Measurements from ENCODE around the gene HMX3.
"Not testable (repeated sequence)": the region's sequence is repeated elsewhere in the genome, so short reads cannot be mapped to it uniquely, and the experiment has no call there.

The HMX3 gene

DNA sequence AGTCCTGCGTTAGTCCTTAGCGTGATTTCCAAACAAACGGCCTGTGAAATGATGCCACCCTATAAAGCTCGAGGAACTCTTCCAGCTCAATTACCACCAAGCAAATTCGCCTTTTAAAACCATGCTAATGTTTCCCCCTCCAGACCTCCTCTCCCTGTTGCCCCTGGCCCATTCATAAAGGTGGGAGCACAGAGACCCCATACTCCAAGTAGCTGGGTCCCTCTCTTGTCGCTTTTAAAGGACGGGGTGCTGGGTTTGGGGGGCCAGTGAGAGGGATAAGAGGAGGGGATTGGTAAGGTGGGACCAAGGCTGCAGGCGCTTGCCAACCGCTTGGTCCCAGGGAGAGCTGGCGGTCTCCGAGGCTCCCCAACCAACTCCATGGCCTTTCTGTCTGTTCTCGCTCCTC, 13.4 kb downstream of the HMX3 start:
- DNase-seq = no peak

DNA sequence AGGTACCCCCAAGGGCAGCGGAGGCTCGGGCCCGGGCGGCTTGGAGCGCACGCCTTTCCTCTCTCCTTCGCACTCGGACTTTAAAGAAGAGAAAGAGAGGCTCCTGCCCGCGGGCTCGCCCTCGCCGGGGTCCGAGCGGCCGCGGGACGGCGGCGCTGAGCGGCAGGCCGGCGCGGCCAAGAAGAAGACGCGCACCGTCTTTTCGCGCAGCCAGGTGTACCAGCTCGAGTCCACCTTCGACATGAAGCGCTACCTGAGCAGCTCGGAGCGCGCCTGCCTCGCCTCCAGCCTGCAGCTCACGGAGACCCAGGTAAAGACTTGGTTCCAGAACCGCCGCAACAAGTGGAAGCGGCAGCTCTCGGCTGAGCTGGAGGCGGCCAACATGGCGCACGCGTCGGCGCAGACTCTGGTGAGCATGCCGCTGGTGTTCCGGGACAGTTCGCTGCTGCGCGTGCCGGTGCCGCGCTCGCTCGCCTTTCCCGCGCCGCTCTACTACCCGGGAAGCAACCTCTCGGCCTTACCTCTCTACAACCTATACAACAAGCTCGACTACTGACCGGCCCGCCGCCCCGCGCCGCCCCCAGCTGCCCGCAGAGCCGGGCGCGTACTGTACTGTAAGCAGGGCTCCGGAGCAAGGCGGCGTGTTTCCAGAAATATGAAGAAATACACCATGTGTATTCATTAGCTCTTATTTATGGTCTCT, 13.9 kb downstream of the HMX3 start:
- DNase-seq = peak; percentile 69

- DNase-seq = peak; percentile 54
Observed at GRCh38 chr10:123150271-123150985, 14.7 kb downstream of the HMX3 start.

DNA sequence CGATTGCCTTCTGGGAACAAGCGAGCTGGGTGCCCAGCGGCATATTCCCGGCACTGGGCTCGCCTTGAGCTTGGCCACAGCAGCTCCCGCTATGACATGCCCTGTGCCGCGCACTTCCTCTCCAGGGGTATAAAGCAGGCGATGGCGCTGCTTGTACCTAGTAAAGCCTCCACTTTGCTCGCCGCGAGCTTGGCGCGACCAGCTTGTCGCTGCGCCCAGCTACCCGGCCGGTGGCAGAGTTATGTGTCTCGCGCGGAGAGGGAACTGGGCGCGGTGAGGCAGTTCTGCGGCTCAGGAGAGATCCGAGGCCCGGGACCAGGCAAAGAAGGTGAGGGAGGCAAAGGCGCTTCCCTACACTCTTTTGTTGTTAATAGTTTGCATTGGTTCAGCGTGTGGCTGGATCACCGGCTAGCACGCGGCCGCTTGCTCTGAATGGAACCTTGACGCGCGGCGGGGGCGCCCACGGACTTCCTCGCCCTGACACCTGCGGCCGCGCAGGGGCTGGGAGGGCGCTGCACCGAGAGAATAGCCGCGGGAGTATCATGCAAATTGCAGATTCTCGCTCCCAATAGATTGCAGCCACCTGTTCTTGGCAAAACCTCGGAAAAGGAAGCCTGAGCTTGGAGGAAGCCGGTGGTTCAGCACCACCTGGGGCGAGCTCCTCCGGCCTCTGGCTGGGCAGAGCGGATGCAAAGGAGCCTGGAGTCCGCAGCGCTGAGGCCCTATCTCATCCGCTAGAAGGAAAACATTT, 15.4 kb downstream of the HMX3 start:
- DNase-seq = peak; percentile 56

- no peak for DNase-seq
Observed at GRCh38 chr10:123151737-123152135, 16.0 kb downstream of the HMX3 start.

DNA sequence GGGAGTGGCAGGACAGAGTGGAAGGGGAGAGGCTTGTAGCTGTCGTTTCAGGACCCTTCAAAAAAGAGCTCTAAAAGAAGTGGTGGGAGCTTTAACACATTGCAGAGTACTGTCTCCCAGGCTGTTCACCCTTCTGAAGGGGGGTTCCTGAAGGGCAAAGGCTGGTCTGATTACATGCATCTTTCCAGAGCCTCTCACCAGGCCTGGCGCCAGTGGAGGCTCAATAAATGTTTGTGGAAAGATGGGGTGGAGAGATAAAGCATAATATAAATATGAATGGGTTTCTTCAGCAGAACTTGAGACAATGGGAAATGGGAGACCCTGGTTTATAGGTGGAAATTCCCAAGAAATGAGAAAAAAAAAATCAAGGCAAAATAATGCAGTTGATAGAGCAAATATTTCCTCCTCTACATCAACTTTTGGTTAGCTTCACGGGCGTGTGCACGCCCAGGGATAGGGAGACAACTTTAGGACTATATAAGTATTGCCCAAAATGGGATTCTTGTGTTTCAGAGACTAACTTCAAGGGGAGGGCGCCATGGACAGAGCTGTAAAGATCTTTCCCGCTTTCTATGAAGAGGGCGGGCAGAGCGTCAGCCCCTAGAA, 17.8 kb downstream of the HMX3 start:
- no peak for DNase-seq

GRCh38 chr10:123154092-123154710, 18.4 kb downstream of the HMX3 start, which contains the start of gene BUB3:
BUB3 (plus strand) TSS chr10:123154402; CDS start chr10:123154918, 516 bp downstream.
- peak; percentile 96 for DNase-seq

DNA sequence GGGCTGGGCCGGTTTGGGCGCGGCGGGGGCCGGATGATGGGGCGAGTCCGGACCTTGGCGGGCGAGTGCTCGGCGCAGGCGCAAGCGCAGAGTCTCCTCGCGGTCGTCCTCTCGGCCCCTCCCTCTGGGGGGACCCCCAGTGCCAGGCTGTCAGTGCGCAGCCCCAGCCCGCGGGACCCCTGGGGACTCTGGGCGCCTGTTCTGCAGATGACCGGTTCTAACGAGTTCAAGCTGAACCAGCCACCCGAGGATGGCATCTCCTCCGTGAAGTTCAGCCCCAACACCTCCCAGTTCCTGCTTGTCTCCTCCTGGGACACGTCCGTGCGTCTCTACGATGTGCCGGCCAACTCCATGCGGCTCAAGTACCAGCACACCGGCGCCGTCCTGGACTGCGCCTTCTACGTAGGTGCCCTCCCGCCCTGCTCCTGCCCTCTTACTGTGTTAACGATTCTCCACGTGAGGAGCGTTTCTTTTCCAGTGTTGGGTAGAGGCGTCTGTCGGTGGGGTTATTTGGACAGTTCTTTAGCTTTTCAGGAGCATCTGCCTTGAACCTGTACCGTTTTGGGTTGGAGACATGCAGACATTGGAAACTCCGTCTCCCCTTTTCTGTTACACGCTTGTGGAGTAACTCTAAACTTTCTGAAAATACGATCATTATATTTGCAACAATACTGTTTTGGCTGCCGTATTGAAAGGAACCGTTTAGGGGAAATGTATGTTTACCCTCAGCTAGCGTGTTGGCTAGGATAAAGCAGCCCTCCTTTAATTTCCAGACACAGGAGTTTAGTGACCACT, 19.1 kb downstream of the HMX3 start:
- peak; percentile 59 for DNase-seq

DNA sequence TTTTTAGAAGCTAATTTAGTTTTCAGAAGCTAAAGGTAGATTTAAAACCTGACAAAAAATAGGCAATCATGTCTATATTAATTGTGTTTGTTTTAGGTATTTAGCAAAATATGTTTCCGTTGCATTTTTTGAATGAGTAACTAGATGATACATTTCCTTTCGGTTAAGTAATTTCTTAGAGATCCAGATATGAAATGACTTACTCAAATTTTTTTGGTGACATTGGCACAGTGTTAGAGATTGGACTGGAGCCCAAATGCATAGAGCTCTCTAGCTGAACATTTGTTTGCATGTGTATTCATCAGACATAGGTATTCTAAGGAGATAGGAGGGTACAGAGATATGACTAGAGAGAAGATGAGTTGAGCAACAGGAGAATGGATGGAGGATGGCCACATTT, 20.3 kb downstream of the HMX3 start:
- no peak for DNase-seq

DNA sequence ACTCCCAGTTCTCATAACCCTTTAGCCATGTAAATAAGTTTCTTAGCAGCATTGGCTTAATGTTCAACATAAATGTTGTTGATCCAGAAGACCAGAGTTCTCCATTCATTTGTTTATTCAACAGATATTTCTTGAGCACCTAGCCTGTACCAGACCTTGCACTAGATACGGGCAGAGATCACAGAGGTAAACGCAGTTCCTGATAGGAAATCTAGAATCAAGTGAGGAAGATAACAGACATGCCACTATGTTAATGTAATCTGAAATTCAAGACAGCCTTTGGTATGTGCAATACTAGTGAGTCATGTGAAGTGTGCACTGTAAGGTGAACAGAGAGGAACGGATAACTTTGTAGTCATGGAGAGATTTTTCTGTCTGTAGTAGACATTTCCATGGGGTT, 21.4 kb downstream of the HMX3 start:
- DNase-seq = no peak

GRCh38 chr10:123158682-123159081, 22.9 kb downstream of the HMX3 start:
- no peak for DNase-seq

DNA sequence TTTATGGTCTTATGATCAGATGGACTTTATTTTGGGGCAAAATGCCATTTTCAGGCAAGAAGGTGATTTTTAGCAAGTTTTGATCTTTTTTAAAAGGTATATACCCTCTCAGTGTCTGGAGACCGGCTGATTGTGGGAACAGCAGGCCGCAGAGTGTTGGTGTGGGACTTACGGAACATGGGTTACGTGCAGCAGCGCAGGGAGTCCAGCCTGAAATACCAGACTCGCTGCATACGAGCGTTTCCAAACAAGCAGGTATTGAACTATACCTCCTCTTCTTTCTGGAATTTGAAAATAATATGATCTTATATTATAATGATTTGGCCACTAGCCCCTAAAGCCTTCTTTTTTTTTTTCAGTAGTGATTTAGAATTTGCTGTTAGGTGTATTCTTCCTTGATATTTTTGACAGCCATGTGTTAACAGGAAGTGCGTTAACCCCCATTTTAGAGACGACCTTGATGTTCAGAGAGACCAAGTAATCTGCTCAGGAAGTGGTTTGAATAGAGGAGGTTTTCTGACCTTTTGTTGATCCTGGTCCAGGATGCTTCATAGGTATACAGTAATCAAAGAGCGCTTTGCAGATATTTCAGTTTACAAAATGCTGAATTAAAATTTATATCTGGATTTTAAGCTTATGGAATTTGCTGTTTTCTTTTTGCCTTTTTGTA, 24.7 kb downstream of the HMX3 start:
- no peak for DNase-seq

DNA sequence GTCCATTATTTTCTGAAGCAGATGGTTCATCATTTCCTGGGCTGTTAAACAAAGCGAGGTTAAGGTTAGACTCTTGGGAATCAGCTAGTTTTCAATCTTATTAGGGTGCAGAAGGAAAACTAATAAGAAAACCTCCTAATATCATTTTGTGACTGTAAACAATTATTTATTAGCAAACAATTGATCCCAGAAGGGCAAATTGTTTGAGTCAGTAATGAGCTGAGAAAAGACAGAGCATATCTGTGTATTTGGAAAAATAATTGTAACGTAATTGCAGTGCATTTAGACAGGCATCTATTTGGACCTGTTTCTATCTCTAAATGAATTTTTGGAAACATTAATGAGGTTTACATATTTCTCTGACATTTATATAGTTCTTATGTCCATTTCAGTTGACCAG, 28.5 kb downstream of the HMX3 start:
- DNase-seq = no peak

DNA sequence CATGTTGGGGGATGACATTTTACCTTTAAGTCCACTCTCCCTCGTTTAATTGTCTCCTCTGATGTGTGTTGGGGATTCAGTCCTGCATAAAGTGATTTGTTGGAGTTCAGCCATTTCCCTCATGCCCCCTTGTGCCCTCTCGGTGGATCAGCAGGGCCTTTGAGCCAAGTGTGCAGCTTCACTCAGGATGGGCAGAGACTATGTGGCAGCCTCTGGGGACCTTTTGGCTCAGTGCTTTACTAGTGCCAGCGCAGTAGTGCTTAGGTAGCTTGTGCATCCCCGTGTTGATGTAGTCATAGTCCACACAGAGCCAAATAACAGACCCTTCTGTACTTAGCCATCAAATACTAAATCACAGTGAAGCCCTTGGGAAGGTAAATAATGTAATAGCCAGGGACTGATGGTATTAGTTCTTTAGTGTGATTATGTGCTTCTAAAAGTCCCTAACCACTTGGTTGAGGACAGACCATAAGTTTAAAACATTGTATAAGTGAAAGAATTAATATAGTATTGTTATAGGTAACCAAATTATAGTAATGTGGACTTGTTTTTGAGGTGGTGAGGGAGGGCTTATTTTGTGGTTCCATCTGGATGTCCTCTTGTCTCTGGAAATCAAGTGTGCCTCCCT, 29.8 kb downstream of the HMX3 start:
- DNase-seq = no peak

- no peak for DNase-seq
Observed at GRCh38 chr10:123166618-123167017, 30.8 kb downstream of the HMX3 start.

DNA sequence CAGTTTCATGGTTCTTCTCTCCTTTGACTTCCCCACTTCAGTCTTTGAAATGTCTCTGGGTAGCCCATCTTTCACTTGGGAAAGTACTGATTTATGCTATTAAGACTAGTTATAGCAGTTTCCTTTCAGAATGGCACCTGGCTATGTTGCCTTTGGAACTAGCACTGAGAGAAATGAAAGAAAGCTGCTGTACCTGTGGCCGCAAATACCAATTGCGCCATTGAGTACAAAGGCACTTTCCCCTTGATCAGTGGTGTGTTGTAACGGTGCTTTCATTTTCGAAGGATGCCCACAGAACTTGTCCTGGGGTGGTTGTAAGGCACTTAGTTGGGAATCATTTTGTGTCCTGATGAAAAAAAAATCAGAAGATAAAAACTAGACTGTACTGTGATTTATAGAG, 35.2 kb downstream of the HMX3 start:
- no peak for DNase-seq

GRCh38 chr10:123171616-123172015, 35.8 kb downstream of the HMX3 start:
- DNase-seq = not testable (repeated sequence)

- DNase-seq = no peak
Observed at GRCh38 chr10:123175389-123176387, 39.9 kb downstream of the HMX3 start.

- not testable (repeated sequence) for DNase-seq
Observed at GRCh38 chr10:123178390-123178789, 42.6 kb downstream of the HMX3 start.

Data from activated CD4-positive, alpha-beta T cell treated with anti-CD3 and anti-CD28 coated beads for 48 hours (primary cell).